ENCODE data around the gene IDI1.

IDI1 gene

DNA sequence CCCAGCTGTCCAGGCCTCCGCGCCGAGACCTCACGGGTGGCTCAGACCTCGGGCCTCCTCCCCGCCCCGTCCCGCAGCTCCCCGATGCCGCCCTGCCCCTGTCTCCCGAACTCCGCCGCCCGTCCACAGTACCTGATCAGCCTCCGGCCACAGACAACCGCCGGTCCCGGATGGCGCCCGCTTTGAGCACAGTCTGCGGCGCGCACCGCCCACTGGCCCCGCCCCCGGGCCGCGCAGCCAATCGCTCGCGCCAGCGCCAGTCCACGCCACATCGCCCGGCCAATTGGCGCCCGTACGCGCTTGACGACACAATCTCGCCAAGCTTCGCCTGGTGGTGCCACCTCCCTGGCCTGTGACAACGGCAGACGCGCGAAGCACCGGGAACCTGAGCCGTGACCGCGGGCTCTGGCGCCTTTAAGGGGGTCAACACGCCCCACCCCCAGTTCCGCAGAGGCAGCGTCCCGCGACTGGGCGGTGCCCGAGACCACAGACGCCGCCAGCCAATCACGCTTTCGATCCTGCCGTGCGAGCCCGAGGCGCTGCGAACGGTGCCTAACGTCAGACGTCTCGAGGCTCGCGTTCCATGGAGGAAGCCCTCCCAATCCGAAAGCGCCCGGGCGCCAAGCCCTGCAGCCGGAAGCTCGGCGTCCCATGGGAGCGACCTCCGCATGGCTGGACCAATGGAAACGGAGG lies at the start of gene IDI1:
Gene IDI1 (minus strand): TSS at position 388 of the 693 bp plus-strand sequence. CDS start 116 bp downstream, at position 272.
- DNase-seq (ENCODE audit: low read depth) = peak; percentile 99
- TF ChIP-seq, protein P1, sequence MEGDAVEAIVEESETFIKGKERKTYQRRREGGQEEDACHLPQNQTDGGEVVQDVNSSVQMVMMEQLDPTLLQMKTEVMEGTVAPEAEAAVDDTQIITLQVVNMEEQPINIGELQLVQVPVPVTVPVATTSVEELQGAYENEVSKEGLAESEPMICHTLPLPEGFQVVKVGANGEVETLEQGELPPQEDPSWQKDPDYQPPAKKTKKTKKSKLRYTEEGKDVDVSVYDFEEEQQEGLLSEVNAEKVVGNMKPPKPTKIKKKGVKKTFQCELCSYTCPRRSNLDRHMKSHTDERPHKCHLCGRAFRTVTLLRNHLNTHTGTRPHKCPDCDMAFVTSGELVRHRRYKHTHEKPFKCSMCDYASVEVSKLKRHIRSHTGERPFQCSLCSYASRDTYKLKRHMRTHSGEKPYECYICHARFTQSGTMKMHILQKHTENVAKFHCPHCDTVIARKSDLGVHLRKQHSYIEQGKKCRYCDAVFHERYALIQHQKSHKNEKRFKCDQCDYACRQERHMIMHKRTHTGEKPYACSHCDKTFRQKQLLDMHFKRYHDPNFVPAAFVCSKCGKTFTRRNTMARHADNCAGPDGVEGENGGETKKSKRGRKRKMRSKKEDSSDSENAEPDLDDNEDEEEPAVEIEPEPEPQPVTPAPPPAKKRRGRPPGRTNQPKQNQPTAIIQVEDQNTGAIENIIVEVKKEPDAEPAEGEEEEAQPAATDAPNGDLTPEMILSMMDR (conservative IDR thresholded peaks at IDR 0.05; ENCODE audit: low read length) = no peak
- peak within 1 kb of the TSS; percentile 92 for H3K4me3 ChIP-seq (ENCODE audit: low read length)

DNA sequence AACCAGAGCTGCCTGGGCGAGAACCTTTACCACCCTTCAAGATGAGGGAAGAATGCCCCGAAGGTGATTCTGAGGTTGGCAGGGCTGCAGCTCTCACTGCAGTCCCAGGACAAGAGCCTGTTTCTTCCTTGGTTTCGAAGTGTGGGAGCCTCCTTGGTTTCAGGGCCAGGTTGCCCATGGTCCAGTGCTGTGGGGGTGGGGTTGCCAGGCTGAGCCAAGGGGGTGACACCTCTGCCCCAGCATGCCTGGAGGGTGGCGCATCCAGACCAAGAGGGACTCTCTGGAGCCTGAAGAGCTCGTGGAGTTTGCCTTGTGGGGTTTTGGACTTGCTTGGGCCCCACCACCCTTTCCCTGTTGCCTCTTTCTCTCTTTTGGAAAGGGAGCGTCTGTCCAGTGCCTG lies 48.5 kb upstream of the IDI1 start:
- H3K4me3 ChIP-seq (ENCODE audit: low read length) = no peak overlapping the region
- no peak for DNase-seq (ENCODE audit: low read depth)
- TF ChIP-seq, protein P1 (conservative IDR thresholded peaks at IDR 0.05; ENCODE audit: low read length) = no peak

DNA sequence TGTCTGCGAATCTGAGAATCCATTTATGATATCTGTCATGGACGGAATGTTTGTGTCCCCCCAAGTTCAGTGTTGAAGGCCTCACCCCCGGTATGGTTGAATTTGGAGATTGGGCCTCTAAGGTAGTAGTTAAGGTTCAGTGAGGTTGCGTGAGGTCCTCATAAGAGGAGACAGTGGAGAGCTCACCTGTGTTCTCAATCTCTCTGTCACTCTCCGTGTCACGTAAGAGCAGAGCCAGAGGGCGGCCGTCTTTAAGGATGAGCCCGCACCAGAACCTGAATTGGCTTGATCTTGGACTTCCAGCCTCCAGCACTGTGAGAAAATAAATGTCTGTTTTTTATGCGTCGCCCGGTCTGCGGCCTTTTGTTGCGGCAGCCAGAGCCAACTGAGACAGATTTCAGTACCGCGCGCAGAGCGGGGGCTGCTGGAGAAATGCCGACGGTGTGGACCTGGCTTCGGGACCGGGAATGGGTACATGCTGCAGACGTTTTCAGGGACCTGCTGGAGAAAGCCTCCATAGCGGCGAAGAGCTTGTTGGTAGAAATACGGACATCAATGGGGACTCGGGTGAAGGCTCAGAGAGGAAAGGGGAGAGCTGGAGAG lies 47.5 kb upstream of the IDI1 start:
- no peak for DNase-seq (ENCODE audit: low read depth)
- H3K4me3 ChIP-seq (ENCODE audit: low read length) = no peak overlapping the region
- TF ChIP-seq, protein P1 (conservative IDR thresholded peaks at IDR 0.05; ENCODE audit: low read length) = no peak

DNA sequence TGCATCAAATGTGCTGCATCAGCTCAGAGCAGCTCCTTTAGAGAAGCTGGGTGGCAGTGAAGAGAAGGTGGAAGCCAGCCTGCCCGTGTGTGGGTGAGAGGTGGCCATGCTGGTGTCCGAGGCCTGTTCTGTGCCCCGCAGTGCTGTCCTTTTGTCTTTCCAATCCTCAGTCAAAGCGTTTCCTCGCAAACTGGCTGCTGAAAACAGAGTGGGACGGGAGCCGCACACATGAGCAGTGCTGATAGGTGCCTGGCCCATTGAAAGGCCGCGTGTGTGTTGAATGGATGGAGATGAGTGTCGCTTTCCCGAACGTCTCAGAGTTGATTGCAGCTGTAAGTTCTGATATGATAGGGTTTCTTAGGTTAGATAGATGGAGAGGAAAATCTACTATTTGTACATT lies 46.6 kb upstream of the IDI1 start:
- DNase-seq (ENCODE audit: low read depth) = no peak
- no peak overlapping the region for H3K4me3 ChIP-seq (ENCODE audit: low read length)
- TF ChIP-seq, protein P1 (conservative IDR thresholded peaks at IDR 0.05; ENCODE audit: low read length) = no peak

DNA sequence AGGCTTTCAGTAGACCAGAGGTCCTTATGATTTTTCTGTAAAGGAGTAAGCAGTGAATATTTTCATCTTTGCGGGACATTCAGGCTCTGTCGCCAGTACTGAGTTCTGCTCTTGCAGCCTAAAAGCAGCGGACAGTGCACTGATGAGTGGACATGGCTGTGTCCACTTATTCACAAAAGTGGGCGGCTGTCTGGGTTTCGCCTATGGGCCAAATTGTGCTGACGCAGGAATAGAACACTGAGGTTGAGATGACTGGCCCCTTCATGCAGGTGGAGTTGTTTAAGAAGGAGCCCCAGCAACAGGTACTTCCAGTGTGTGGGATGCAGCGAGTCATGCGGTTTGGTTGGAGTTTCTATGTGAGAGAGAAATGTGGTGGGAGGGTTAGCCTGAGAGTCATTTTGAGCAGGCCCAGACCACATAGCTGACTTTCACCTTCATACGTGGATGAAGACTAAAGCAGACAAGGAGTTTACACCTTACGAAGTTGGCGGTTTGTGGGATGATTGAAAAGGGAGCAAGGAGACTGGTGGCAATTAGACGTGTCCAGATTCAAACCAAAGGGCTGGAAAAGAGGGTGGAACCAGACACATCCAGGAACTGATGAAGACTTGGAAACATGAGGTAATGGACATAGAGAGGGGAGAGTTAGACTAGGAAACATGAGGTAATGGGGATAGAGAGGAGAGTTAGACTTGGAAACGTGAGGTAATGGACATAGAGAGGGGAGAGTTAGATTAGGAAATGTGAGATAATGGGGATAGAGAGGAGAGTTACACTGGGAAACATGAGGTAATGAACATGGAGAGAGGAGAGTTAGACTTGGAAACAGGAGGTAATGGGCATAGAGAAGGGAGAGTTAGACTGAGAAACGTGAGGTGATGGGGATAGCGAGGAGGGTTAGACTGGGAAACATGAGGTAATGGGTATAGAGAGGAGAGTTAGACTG lies 45.5 kb upstream of the IDI1 start:
- no peak for DNase-seq (ENCODE audit: low read depth)
- TF ChIP-seq, protein P1 (conservative IDR thresholded peaks at IDR 0.05; ENCODE audit: low read length) = no peak
- H3K4me3 ChIP-seq (ENCODE audit: low read length) = no peak overlapping the region

DNA sequence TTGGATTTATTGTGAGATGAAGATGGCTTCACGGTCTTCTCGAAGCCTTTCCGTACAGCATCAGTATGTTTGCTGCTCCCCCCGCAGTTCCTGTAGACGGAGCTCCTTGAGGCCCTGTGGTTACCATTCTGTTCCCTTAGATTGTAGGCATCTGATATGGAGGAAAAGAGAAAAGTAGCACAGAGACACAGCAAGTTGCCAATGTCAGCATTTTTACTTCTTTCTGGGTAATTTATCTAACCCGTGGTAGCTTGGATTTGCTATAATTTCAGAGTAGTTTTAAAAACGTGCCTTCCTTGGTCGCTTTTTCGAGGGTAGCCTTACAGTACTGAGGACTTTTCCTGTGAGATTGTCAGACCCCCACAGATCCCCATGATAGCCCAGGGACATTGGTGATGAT lies 44.8 kb upstream of the IDI1 start:
- no peak overlapping the region for H3K4me3 ChIP-seq (ENCODE audit: low read length)
- TF ChIP-seq, protein P1 (conservative IDR thresholded peaks at IDR 0.05; ENCODE audit: low read length) = no peak
- DNase-seq (ENCODE audit: low read depth) = no peak
